NAMALWA (cell line): Measurements from ENCODE around the gene PTPRU.

Experiments
- DNase-seq: peaks from one replicate; pipeline ENCODE4 v3.0.0-alpha.2; 2015; ENCODE audit warnings: low spot score

PTPRU gene

DNA sequence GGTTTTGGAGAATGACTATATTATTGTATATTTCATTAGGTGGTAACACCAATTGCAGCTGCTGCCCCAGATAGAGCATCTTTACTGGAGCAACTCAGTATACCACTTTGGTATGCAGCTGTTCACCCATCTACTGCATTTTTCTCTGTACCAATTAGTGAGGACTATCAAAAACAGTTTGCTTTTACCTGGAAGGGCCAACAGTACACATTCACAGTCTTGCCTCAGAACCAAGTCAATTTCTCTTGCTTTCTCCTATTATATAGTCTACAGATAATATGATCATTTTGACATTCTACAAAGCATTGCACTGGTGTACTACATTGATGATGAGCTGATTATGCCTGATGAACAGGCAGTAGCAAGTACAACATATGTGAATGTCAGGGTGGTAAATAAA lies 99.3 kb downstream of the PTPRU start:
- no peak for DNase-seq

DNA sequence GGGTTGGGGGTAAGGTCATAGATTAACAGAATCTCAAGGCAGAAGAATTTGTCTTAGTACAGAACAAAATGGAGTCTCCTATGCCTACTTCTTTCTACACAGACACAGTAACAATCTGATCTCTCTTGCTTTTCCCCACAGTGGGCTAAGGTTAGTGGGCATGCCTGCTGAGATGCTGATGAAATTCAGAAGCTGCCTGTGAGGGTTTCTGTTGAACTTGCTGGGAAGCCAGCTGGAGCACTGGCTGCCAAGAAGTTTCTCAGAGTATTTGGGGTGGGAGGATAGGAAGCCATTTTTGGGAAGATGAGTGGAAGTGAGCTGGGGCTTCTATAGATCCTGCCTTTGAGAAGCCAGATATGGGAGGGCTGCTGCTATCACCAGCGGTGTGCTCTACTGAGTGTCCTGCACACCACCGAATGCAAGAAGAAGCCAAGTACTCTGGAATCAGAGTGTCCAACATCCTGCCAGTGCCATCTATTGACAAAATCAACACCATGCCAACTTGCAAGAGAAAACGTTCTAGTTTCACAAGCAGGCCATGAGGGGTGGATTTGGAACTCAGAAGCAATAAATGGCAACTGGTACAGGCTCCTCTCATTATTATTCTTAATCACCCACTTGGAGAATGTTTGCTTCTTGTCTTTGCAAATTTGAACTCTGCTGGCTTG lies 102.7 kb downstream of the PTPRU start:
- no peak for DNase-seq

DNA sequence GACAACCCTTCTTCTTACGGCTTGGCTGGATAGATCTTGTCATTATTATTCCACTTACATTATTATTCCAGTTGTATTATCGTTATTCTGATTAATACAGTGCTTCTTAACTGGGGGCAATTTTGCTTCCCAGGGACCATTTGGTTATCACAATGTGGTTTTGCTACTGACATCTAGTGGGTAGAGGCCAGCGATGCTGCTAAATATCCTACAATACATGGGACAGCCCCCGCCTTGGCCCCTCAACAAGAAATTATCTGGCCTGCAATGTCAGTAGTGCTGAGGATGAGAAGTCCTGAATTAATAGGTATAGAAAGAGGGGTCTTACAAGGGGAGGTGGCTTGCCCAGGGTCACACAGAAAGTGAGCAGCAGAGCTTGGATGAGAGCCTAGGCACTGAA lies 105.6 kb downstream of the PTPRU start:
- DNase-seq = peak; percentile 32

GRCh38 chr1:29342351-29342750 lies 106.0 kb downstream of the PTPRU start:
- DNase-seq = no peak

GRCh38 chr1:29342983-29343382 lies 106.7 kb downstream of the PTPRU start:
- DNase-seq = no peak

DNA sequence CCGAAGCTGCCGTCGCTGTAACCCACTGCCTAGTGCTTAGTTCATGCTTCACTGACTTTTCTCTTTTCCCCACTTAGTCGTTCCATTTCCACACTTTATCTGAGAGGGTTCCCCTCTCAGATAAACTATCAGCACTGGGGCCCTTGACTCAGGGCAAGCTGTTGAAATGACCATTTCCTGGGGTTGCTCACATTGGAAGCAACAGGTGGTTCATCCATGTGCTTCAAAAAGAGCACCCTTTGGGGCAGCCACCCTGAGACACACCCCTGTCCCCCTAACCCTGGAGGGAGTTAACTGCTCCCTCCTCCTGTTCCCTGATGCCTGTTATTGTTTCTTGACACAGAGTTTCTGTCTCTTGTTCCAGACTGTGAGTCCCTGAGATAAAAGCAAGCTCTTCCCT lies 107.2 kb downstream of the PTPRU start:
- no peak for DNase-seq

DNA sequence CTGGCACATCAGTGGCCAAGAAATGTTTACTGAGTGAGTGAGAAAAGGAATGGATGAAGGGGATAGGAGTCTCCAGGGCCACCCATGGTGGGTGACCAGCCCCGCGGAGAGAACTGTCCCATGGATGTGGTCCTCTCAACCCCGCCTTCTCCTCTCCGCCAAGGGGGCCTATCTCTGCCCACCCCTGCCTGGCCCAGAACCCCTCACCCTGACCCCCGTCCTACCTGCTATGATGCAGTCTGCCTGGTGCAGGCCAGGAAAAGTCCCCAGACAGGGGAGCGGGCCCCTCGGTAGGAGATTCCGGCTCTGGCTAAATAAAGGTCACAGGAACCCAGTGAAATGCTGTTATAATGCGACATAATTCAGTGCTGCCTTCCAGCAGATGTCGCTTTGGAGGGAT lies 107.6 kb downstream of the PTPRU start:
- no peak for DNase-seq

- DNase-seq = no peak
Measured at GRCh38 chr1:29344336-29344735, 108.0 kb downstream of the PTPRU start.

DNA sequence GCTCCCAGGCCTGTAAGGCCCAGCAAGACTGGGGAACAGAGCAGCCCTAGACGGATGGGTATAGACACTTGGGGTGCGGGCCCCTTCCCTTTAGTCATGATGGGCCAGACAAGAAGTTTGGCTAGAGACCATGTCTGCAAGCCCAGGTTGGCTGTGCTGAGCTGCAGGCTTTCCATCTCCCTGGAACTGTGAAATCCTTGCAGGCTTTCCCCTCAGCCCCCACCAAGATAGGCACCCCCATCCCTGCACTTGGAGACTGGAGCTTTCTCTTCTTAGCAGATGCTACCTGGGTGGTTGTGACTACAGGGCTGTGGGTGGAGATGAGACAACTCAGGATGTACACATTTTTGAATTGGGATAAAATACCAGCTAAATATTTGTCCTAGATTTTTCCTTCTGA lies 110.3 kb downstream of the PTPRU start:
- DNase-seq = no peak

GRCh38 chr1:29349871-29350491 lies 113.7 kb downstream of the PTPRU start:
- peak; percentile 17 for DNase-seq

GRCh38 chr1:29352719-29353420 lies 116.5 kb downstream of the PTPRU start:
- DNase-seq = no peak

GRCh38 chr1:29354511-29355098 lies 118.3 kb downstream of the PTPRU start:
- DNase-seq = no peak

DNA sequence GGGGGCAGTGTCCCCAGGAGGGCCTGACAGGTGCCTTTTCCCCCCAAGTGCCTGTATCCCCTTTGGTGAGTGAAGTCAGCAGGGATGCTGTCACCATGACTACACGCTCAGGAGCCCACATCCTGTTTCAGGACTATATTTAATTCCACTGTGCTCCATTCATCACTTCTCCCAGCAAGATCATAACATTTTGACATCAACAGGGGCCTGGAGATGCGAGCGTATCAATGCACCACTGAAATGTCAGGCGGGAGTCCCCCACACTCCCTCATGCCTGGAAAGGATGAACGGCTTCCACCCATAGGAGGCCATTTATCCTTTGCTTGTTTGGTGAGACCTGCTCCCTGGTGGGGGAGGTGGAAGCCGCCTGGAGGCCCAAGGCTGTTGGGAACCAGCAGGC lies 119.1 kb downstream of the PTPRU start:
- DNase-seq = no peak

GRCh38 chr1:29356663-29357062 lies 120.3 kb downstream of the PTPRU start:
- DNase-seq = no peak

DNA sequence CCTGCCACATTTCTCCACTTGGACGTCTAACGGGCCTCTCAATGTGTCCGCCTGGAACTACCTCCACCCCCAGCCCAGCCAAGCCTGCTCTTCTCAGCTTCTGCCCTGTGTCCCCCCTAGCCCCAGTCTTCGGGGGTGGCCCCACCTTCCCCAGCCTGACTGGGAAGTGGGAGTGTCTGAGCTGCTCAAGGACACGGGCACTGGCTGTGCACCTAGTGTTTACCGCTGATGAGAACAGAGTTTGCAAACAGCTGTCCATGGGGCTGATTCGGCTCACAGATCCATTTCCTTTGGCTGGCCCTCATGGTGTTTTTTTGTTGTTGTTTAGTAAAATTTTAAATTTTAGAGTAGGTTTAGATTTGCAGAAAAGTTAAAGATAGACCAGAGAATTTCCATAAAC lies 121.1 kb downstream of the PTPRU start:
- DNase-seq = no peak

DNA sequence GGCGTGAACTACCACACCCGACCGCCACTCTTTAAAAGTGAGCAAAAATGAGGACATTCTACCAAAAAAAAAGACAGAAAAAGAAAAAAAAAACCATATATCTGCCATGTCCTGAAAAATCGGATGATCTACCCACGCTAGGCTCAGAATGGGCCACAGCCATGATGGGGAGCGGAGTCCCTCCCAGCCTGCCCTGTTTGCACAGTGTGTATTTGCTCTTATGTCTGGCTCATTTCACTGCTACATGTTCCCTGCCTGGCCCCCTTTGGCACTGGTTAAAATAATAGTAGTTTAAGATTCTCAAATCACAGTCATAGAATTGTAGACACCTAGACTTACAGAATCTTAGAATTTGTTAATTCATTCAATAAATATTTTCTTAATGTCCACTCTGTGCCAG lies 121.9 kb downstream of the PTPRU start:
- no peak for DNase-seq

- DNase-seq = no peak
Measured at GRCh38 chr1:29360768-29361167, 124.4 kb downstream of the PTPRU start.

GRCh38 chr1:29361686-29362085 lies 125.4 kb downstream of the PTPRU start:
- no peak for DNase-seq

GRCh38 chr1:29362116-29362515 lies 125.8 kb downstream of the PTPRU start:
- no peak for DNase-seq

- DNase-seq = no peak
Measured at GRCh38 chr1:29362764-29363163, 126.4 kb downstream of the PTPRU start.

DNA sequence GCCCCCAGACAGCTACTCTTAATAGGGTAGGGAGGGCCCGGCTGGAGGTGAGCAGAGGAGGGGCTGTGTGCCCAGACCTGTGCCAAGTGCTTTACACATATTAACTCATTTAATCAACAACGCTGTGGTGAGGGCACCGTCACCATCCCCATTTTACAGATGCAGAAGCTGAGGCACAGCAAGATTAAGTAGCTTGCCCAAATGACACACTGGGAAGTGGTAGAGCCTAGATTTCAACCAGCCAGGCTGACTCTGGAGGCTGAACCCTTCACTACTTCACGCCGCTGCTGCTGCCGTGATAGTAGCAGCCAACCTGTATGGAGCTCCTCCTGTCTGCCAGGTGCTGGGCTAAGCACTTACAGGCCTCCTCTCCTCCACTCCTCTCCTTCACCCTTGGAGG lies 127.2 kb downstream of the PTPRU start:
- DNase-seq = no peak

DNA sequence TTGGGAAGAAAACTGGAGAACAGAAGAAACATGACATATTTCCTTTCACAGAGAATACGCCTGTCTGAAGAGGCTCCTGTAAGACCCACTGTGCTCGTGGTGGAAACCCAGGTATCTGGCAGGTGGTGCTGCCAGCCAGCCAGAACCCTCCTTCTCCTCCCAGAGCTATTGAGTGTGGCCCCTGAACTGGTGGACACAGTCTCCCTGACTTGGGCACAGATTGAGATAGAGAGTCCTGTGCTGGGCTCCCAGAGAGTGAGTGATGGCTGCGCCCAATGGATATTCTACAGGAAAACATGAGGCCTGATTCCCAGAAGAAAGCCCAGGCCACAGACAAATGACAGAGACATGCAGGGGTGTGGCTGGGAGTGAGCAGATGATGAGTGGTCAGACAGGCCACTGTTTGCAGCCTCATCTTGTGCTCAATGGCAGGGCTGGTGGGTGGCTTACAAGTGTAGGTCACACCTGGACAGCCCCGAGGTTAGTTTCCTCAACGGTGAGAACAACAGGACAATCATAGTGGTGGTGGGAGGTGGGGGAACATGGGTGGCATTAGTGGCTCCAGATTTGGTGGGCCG lies 127.9 kb downstream of the PTPRU start:
- DNase-seq = no peak
